B cell (primary cell): ENCODE data around the gene MUC4. TPM values are rescaled to one million over a fixed set of nuclear protein-coding genes. Genes with fewer than 3 reads are reported as not detected.
"Not testable (repeated sequence)": the region's sequence is repeated elsewhere in the genome, so short reads cannot be mapped to it uniquely, and the experiment has no call there.

Experiments used
- ATAC-seq: fragments of 200-7000 bp; cut with Tn5 transposase; one replicate; pipeline ENCODE4 v1.10.0; 2021; ENCODE audit warnings: low read depth, mild to moderate bottlenecking, moderate number of reproducible peaks, moderate library complexity
- CTCF ChIA-PET: fragments of 350-600 bp; sonication (Branson Sonifier 250); formaldehyde crosslinking; loops from one replicate; lab custom pipeline; 2021; ENCODE audit warnings: antibody characterized with exemption, inconsistent platforms; lab: Charles Lee
- POLR2A ChIA-PET: fragments of 350-600 bp; sonication (Branson Sonifier 250); formaldehyde crosslinking; loops from one replicate; lab custom pipeline; 2021; ENCODE audit warnings: antibody characterized with exemption; lab: Charles Lee
- DNase-seq: peaks from one replicate; pipeline ENCODE4 v3.0.0; 2013
- H2AFZ ChIP-seq: 2 replicates; pipeline ENCODE4 v1.6.1; 2012; ENCODE audit warnings: mild to moderate bottlenecking, low read depth, low read length; ENCODE audit not compliant: insufficient read depth, poor library complexity, severe bottlenecking
- H3K27ac ChIP-seq, 2 donors: 1 replicate in 1 of 2; 2 replicates in 1 of 2; pipeline ENCODE4 v1.5.1; 2012 to 2013; ENCODE audit warnings: low read length in 2 of 2, mild to moderate bottlenecking in 2 of 2, moderate library complexity in 1 of 2
- H3K27me3 ChIP-seq, 4 experiments: fragments of 200-600 bp in 1 of 4; sonication (generic) in 1 of 4; replicated peaks in 1 of 4; 1 replicate in 2 of 4; 2 replicates in 2 of 4; pipeline versions ENCODE4 v1.6.1 to v1.7.0; 2013 to 2016; ENCODE audit warnings: low read length in 3 of 4, mild to moderate bottlenecking in 2 of 4, mixed read lengths in 1 of 4, moderate library complexity in 1 of 4; ENCODE audit not compliant: insufficient read depth in 4 of 4, control insufficient read depth in 3 of 4; ENCODE audit errors: control extremely low read depth in 1 of 4
- H3K36me3 ChIP-seq, 2 experiments: replicated peaks in 1 of 2; 1 replicate in 1 of 2; 2 replicates in 1 of 2; pipeline versions ENCODE4 v1.6.1 to v1.7.1; 2013; ENCODE audit warnings: low read length in 1 of 2; ENCODE audit not compliant: insufficient read depth in 2 of 2, control insufficient read depth in 1 of 2; ENCODE audit errors: control extremely low read depth in 1 of 2, extremely low read depth in 1 of 2
- H3K4me1 ChIP-seq, 2 donors: fragments of 200-600 bp in 1 of 2; sonication (generic) in 1 of 2; 1 replicate in 1 of 2; 2 replicates in 1 of 2; pipeline versions ENCODE4 v1.5.1 to v1.6.1; 2013 to 2017; ENCODE audit warnings: low read length in 2 of 2; ENCODE audit not compliant: control insufficient read depth in 2 of 2, insufficient read depth in 2 of 2
- H3K4me2 ChIP-seq: replicated peaks from 2 replicates; pipeline ENCODE3; 2012; ENCODE audit warnings: mild to moderate bottlenecking, low read depth, low read length; ENCODE audit not compliant: poor library complexity, severe bottlenecking
- H3K4me3 ChIP-seq, 5 experiments: fragments of 200-600 bp in 1 of 5; sonication (generic) in 1 of 5; 1 replicate in 3 of 5; 2 replicates in 2 of 5; pipeline versions ENCODE4 v1.5.1 to v1.7.0; 2011 to 2016; ENCODE audit warnings: low read length in 4 of 5, mild to moderate bottlenecking in 4 of 5, low read depth in 2 of 5, control low read depth in 1 of 5, moderate library complexity in 1 of 5; ENCODE audit not compliant: insufficient read depth in 1 of 5; ENCODE audit errors: control extremely low read depth in 1 of 5, extremely low read depth in 1 of 5
- H3K79me2 ChIP-seq: fragments of 200-600 bp; sonication (generic); one replicate; pipeline ENCODE4 v1.6.0; 2016; ENCODE audit warnings: low read length; ENCODE audit not compliant: control insufficient read depth, insufficient read depth
- H3K9ac ChIP-seq: fragments of 200-600 bp; sonication (generic); 2 replicates; pipeline ENCODE4 v1.6.1; 2017; ENCODE audit warnings: mild to moderate bottlenecking, low read length, moderate library complexity
- H3K9me3 ChIP-seq, 3 donors: one replicate each; pipeline versions ENCODE4 v1.6.1 to v1.7.1; 2013; ENCODE audit warnings: low read length in 2 of 3; ENCODE audit not compliant: control insufficient read depth in 2 of 3, insufficient read depth in 1 of 3; ENCODE audit errors: control extremely low read depth in 1 of 3
- H4K20me1 ChIP-seq: 2 replicates; pipeline ENCODE4 v1.6.0; 2012; ENCODE audit warnings: mild to moderate bottlenecking, low read length; ENCODE audit not compliant: insufficient read depth, control insufficient read depth, poor library complexity, severe bottlenecking
- H3K27ac Mint-ChIP-seq: one replicate; pipeline ENCODE4 v1.8.0; 2021; ENCODE audit warnings: mixed read lengths
- H3K27me3 Mint-ChIP-seq: one replicate; pipeline ENCODE4 v1.8.0; 2021; ENCODE audit warnings: mixed read lengths
- H3K4me1 Mint-ChIP-seq: one replicate; pipeline ENCODE4 v1.8.0; 2021; ENCODE audit warnings: mixed read lengths
- H3K4me3 Mint-ChIP-seq: one replicate; pipeline ENCODE4 v1.8.0; 2021; ENCODE audit warnings: mixed read lengths
- H3K9me3 Mint-ChIP-seq: one replicate; pipeline ENCODE4 v1.8.0; 2022; ENCODE audit warnings: mixed read lengths; ENCODE audit not compliant: insufficient read depth
- EZH2 ChIP-seq: IDR thresholded peaks from 2 replicates; pipeline ENCODE4 v1.6.1; 2012; ENCODE audit warnings: borderline replicate concordance, low read depth, mild to moderate bottlenecking, moderate library complexity, low read length; ENCODE audit not compliant: insufficient read depth, poor library complexity, severe bottlenecking
- WGBS: methylation state at CpG from one replicate; pipeline ENCODE4 v1.1.5; 2013; ENCODE audit warnings: missing lambda C conversion rate; ENCODE audit not compliant: insufficient coverage; 5-methylcytosine and 5-hydroxymethylcytosine counted together
- intact Hi-C: fragments of 100-400 bp; cut with micrococcal nuclease; formaldehyde crosslinking; loops from one replicate; pipeline ENCODE4 v1.10.0; 2022
- polyA plus RNA-seq: library from polyadenylated mRNA; depleted of rRNA; stranded (reverse); fragments of >200 nt; gene quantifications from 2 replicates; pipeline ENCODE4 v1.2.3, GENCODE V29; 2012
- total RNA-seq, 2 donors: library from RNA; stranded (reverse); fragments of 120-200 nt in 1 of 2; gene quantifications; 1 replicate in 1 of 2; 2 replicates in 1 of 2; pipeline versions ENCODE4 v1.2.3 to v1.2.4, GENCODE V29; 2013 to 2022
- TF ChIP-seq, protein P1 (sequence below): fragments of 200-600 bp; IDR thresholded peaks from one replicate; pipeline ENCODE4 v1.8.0; 2022; ENCODE audit warnings: antibody characterized with exemption, mild to moderate bottlenecking

MUC4 gene
- total and polyA plus RNA-seq, 2 donors (not counting 1 experiment from before 2014, with no cell fraction given): 0.22 to 1.2 TPM

DNA sequence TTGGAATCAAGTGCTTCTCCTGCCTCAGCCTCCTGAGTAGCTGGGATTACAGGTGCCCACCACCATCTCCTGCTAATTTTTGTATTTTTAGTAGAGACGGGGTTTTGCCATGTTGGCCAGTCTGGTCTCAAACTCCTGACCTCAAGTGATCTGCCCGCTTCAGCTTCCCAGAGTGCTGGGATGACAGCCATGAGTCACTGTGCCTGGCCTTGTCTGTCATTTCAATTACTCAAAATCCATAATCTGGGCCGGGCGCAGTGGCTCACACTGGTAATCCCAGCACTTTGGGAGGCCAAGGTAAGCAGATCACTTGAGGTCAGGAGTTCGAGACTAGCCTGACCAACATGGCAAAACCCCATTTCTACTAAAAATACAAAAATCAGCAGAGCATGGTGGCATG, 6.1 kb downstream of the MUC4 start:
- H3K4me3 ChIP-seq, H3K9me3 ChIP-seq, H3K27ac Mint-ChIP-seq, H3K4me3 Mint-ChIP-seq, intact Hi-C loops, H2AFZ ChIP-seq, H3K79me2 ChIP-seq, H3K9ac ChIP-seq, ATAC-seq, H3K9me3 Mint-ChIP-seq, H4K20me1 ChIP-seq, DNase-seq, H3K27ac ChIP-seq, H3K4me2 ChIP-seq, CTCF ChIA-PET, POLR2A ChIA-PET, H3K36me3 ChIP-seq: not testable (repeated sequence)
- H3K27me3 ChIP-seq: peaks cover 0 to 11% (median 0%) of the 10 kb centered on the region in 4 experiments
- Mint-ChIP-seq H3K4me1 (peaks cover 46% of the 10 kb centered on the region), H3K27me3 (peaks cover 42% of the 10 kb centered on the region)
- peaks cover 14 to 47% of the 10 kb centered on the region in 2 donors for H3K4me1 ChIP-seq
- 97% methylated on average over 4 of the region's 5 CpGs for WGBS

DNA sequence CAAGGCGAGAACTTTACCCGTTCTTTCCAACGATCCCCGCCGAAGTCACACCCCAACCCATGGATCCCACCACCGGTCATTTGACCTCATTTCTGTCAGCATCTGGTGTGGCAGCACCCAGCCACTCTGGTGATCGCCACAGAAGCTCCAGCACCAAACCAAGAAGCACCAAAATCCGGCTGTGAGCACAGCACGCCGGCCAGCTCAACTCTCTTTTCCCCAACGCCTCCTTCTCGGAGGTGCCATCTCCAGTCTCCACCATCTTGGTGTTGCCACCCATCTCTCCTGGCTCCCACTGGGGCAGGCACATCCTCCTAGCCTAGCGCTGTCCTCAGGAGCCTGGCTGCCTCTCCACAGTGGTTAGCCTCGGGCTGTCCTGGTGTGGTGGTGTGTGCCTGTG, 6.5 kb downstream of the MUC4 start:
- intact Hi-C loops: no loop called here
- CTCF ChIA-PET: no interaction called here

More for the DNA sequence above, 6.5 kb downstream of the MUC4 start:
- H3K9me3 Mint-ChIP-seq: no peaks in the 10 kb centered on the region
- no peak for ATAC-seq
- no peaks in the 10 kb centered on the region for H3K36me3 ChIP-seq
- POLR2A ChIA-PET: no interaction called here
- H3K79me2 ChIP-seq: no peaks in the 10 kb centered on the region
- H4K20me1 ChIP-seq: no peaks in the 10 kb centered on the region
- no peak overlapping the region for H2AFZ ChIP-seq
- H3K4me1 Mint-ChIP-seq: peaks cover 46% of the 10 kb centered on the region
- no peak overlapping the region for H3K4me3 ChIP-seq
- H3K27ac ChIP-seq: no peak overlapping the region
- DNase-seq: no peak
- peaks cover 41% of the 10 kb centered on the region for H3K27me3 Mint-ChIP-seq
- peaks cover 0 to 11% (median 0%) of the 10 kb centered on the region in 4 experiments for H3K27me3 ChIP-seq
- no peak overlapping the region for H3K9ac ChIP-seq
- WGBS: 95% methylated on average over 12 of the region's 14 CpGs
- no peak overlapping the region for H3K4me3 Mint-ChIP-seq
- H3K4me1 ChIP-seq: peaks cover 14 to 47% of the 10 kb centered on the region in 2 donors
- TF ChIP-seq EZH2: no peak
- TF ChIP-seq, protein P1, sequence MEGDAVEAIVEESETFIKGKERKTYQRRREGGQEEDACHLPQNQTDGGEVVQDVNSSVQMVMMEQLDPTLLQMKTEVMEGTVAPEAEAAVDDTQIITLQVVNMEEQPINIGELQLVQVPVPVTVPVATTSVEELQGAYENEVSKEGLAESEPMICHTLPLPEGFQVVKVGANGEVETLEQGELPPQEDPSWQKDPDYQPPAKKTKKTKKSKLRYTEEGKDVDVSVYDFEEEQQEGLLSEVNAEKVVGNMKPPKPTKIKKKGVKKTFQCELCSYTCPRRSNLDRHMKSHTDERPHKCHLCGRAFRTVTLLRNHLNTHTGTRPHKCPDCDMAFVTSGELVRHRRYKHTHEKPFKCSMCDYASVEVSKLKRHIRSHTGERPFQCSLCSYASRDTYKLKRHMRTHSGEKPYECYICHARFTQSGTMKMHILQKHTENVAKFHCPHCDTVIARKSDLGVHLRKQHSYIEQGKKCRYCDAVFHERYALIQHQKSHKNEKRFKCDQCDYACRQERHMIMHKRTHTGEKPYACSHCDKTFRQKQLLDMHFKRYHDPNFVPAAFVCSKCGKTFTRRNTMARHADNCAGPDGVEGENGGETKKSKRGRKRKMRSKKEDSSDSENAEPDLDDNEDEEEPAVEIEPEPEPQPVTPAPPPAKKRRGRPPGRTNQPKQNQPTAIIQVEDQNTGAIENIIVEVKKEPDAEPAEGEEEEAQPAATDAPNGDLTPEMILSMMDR: no peak
- no peak overlapping the region for H3K27ac Mint-ChIP-seq
- peaks cover 0 to 9% (median 0%) of the 10 kb centered on the region in 3 donors for H3K9me3 ChIP-seq
- H3K4me2 ChIP-seq: no peak overlapping the region
